Measurements from ENCODE around the gene OR13C5. TPM values are rescaled to one million over a fixed set of nuclear protein-coding genes. Genes with fewer than 3 reads are reported as not detected.
"Not testable (repeated sequence)": the region's sequence is repeated elsewhere in the genome, so short reads cannot be mapped to it uniquely, and the experiment has no call there.

The OR13C5 gene
- total RNA-seq, 1 donor from 2014 or later = not detected

- Mint-ChIP-seq H3K9me3 (ENCODE audit: unreplicated experiment) (no peaks in the 10 kb centered on the region), H3K4me1 (ENCODE audit: low read depth, unreplicated experiment) (no peaks in the 10 kb centered on the region), H3K27ac (ENCODE audit: unreplicated experiment) (no peak overlapping the region), H3K4me3 (ENCODE audit: unreplicated experiment) (no peak overlapping the region), H3K27me3 (ENCODE audit: unreplicated experiment) (peaks cover 1% of the 10 kb centered on the region), H3K36me3 (ENCODE audit: unreplicated experiment) (no peaks in the 10 kb centered on the region)
- no peak for DNase-seq
- TF ChIP-seq CTCF (IDR thresholded peaks at IDR 0.05; ENCODE audit: partially characterized antibody, unreplicated experiment) = no peak
Measured at GRCh38 chr9:104611213-104611612, 12.0 kb upstream of the OR13C5 start.

- Mint-ChIP-seq H3K27me3 (ENCODE audit: unreplicated experiment) (no peaks in the 10 kb centered on the region), H3K4me3 (ENCODE audit: unreplicated experiment) (no peak overlapping the region), H3K9me3 (ENCODE audit: unreplicated experiment) (no peaks in the 10 kb centered on the region), H3K27ac (ENCODE audit: unreplicated experiment) (no peak overlapping the region), H3K4me1 (ENCODE audit: low read depth, unreplicated experiment) (no peaks in the 10 kb centered on the region), H3K36me3 (ENCODE audit: unreplicated experiment) (no peaks in the 10 kb centered on the region)
- TF ChIP-seq CTCF (IDR thresholded peaks at IDR 0.05; ENCODE audit: partially characterized antibody, unreplicated experiment) = no peak
- no peak for DNase-seq
Measured at GRCh38 chr9:104608336-104608735, 9.1 kb upstream of the OR13C5 start.

GRCh38 chr9:104606152-104606551 is 6.9 kb upstream of the OR13C5 start:
- no peak for DNase-seq
- Mint-ChIP-seq H3K36me3 (ENCODE audit: unreplicated experiment) (no peaks in the 10 kb centered on the region), H3K4me1 (ENCODE audit: low read depth, unreplicated experiment) (no peaks in the 10 kb centered on the region), H3K9me3 (ENCODE audit: unreplicated experiment) (no peaks in the 10 kb centered on the region), H3K27ac (ENCODE audit: unreplicated experiment) (no peak overlapping the region), H3K4me3 (ENCODE audit: unreplicated experiment) (no peak overlapping the region), H3K27me3 (ENCODE audit: unreplicated experiment) (no peaks in the 10 kb centered on the region)
- no peak for TF ChIP-seq CTCF (IDR thresholded peaks at IDR 0.05; ENCODE audit: partially characterized antibody, unreplicated experiment)

GRCh38 chr9:104605527-104605926 is 6.3 kb upstream of the OR13C5 start, which contains the start of gene OR13C2:
Gene OR13C2 (minus strand): TSS chr9:104605627. CDS start chr9:104605627, 0 bp downstream.
- not testable (repeated sequence) for H3K27ac Mint-ChIP-seq (ENCODE audit: unreplicated experiment); H3K4me1 Mint-ChIP-seq (ENCODE audit: low read depth, unreplicated experiment); DNase-seq; H3K36me3 Mint-ChIP-seq (ENCODE audit: unreplicated experiment); H3K27me3 Mint-ChIP-seq (ENCODE audit: unreplicated experiment); H3K9me3 Mint-ChIP-seq (ENCODE audit: unreplicated experiment); H3K4me3 Mint-ChIP-seq (ENCODE audit: unreplicated experiment)

GRCh38 chr9:104604801-104605200 is 5.6 kb upstream of the OR13C5 start:
- no peak overlapping the region for H3K4me3 Mint-ChIP-seq (ENCODE audit: unreplicated experiment)
- no peak overlapping the region for H3K27ac Mint-ChIP-seq (ENCODE audit: unreplicated experiment)
- no peaks in the 10 kb centered on the region for H3K4me1 Mint-ChIP-seq (ENCODE audit: low read depth, unreplicated experiment)
- no peaks in the 10 kb centered on the region for H3K9me3 Mint-ChIP-seq (ENCODE audit: unreplicated experiment)
- no peaks in the 10 kb centered on the region for H3K36me3 Mint-ChIP-seq (ENCODE audit: unreplicated experiment)
- H3K27me3 Mint-ChIP-seq (ENCODE audit: unreplicated experiment) = no peaks in the 10 kb centered on the region
- no peak for TF ChIP-seq CTCF (IDR thresholded peaks at IDR 0.05; ENCODE audit: partially characterized antibody, unreplicated experiment)
- DNase-seq = no peak

- H3K4me3 Mint-ChIP-seq (ENCODE audit: unreplicated experiment); H3K9me3 Mint-ChIP-seq (ENCODE audit: unreplicated experiment); H3K27me3 Mint-ChIP-seq (ENCODE audit: unreplicated experiment); H3K4me1 Mint-ChIP-seq (ENCODE audit: low read depth, unreplicated experiment); DNase-seq; H3K36me3 Mint-ChIP-seq (ENCODE audit: unreplicated experiment); H3K27ac Mint-ChIP-seq (ENCODE audit: unreplicated experiment): not testable (repeated sequence)
Measured at GRCh38 chr9:104598749-104599148, 464 bp downstream of the OR13C5 start.
